ENCODE measurements around the gene PUSL1.

The PUSL1 gene

DNA sequence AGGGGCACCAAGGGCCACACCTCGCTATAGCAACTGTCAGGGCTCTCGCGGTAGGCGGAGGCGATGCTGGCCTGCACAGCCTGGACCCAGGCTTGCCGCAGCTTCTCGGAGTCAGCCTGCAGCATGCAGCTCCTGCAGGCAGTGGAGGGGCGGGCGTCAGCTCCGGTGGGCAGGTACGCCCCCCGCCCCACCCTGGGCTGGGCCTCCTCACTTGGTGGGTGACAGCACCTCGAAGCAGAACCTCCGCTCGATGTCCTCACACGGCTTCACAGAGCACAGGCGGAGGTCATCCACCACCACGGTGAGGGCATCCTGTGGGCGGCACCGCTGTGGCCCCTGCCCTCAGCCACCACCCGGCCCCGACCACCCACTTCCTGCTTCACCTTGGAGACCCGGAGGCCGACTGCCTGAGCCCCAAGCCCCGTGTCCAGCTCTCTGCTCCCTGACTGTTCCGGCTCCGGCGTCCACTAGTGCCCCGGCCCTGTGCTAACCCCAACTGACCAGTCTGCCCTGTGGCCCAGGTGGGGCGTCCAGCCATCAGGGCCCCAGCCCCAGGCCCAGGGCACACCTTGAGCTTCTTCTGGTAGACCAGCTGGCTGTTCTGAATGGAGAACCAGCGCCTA lies 10.5 kb upstream of the PUSL1 start:
- TF ChIP-seq, protein P1, sequence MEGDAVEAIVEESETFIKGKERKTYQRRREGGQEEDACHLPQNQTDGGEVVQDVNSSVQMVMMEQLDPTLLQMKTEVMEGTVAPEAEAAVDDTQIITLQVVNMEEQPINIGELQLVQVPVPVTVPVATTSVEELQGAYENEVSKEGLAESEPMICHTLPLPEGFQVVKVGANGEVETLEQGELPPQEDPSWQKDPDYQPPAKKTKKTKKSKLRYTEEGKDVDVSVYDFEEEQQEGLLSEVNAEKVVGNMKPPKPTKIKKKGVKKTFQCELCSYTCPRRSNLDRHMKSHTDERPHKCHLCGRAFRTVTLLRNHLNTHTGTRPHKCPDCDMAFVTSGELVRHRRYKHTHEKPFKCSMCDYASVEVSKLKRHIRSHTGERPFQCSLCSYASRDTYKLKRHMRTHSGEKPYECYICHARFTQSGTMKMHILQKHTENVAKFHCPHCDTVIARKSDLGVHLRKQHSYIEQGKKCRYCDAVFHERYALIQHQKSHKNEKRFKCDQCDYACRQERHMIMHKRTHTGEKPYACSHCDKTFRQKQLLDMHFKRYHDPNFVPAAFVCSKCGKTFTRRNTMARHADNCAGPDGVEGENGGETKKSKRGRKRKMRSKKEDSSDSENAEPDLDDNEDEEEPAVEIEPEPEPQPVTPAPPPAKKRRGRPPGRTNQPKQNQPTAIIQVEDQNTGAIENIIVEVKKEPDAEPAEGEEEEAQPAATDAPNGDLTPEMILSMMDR (conservative IDR thresholded peaks at IDR 0.05) = no peak
- no peak overlapping the region for H3K27ac ChIP-seq

- TF ChIP-seq, protein P1 (conservative IDR thresholded peaks at IDR 0.05) = no peak
Measured at GRCh38 chr1:1298861-1299685, 9.3 kb upstream of the PUSL1 start.

GRCh38 chr1:1299686-1300351 lies 8.6 kb upstream of the PUSL1 start:
- TF ChIP-seq, protein P1 (conservative IDR thresholded peaks at IDR 0.05) = peak; percentile 54
- no peak overlapping the region for H3K27ac ChIP-seq

More at GRCh38 chr1:1298861-1299685, 9.3 kb upstream of the PUSL1 start:
- H3K27ac ChIP-seq = no peak overlapping the region

GRCh38 chr1:1300352-1300739 lies 8.1 kb upstream of the PUSL1 start:
- H3K27ac ChIP-seq = no peak overlapping the region
- TF ChIP-seq, protein P1 (conservative IDR thresholded peaks at IDR 0.05) = no peak

- TF ChIP-seq, protein P1 (conservative IDR thresholded peaks at IDR 0.05) = peak; percentile 75
Measured at GRCh38 chr1:1302006-1302430, 6.4 kb upstream of the PUSL1 start.

GRCh38 chr1:1302951-1303509 lies 5.4 kb upstream of the PUSL1 start:
- TF ChIP-seq, protein P1 (conservative IDR thresholded peaks at IDR 0.05) = no peak
- no peak overlapping the region for H3K27ac ChIP-seq

More at GRCh38 chr1:1302006-1302430, 6.4 kb upstream of the PUSL1 start:
- H3K27ac ChIP-seq = no peak overlapping the region

DNA sequence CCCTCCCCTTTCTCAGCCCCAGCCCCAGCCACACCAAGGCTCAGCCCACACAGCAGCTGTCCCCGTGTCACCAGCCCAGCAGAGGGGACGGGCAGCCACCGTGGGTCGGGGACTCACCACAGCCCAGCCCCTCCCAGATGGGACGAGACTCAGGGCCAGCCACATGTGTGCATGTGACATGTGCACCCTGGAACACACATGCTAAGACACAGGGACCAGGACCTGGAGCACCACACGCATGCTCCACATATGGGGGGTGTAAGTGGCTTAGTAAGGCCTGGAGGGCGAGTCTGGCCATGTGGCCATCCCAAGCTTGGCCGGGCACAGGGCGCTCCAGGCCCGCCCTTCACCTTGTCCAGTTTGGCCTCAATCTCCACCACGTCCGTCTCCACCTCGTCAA lies 4.7 kb upstream of the PUSL1 start:
- 0 out of 2 replicates have a peak overlapping the region, but pooled peaks have one; percentile 96 for H3K27ac ChIP-seq
- TF ChIP-seq, protein P1 (conservative IDR thresholded peaks at IDR 0.05) = no peak
